Mammary epithelial cell (primary cell): ENCODE data around the gene RDX.

Source experiments
- CTCF ChIP-seq, 2 donors: IDR thresholded peaks in 1 of 2; conservative IDR thresholded peaks in 1 of 2; 2 replicates each; pipeline ENCODE4 v1.5.1; 2011 to 2012; ENCODE audit warnings: inconsistent platforms in 2 of 2, low read length in 2 of 2, mild to moderate bottlenecking in 2 of 2, control low read depth in 1 of 2, low read depth in 1 of 2; ENCODE audit not compliant: insufficient read depth in 1 of 2; ENCODE audit errors: extremely low read depth in 1 of 2
- EZH2 ChIP-seq: IDR thresholded peaks from 2 replicates; pipeline ENCODE4 v1.6.1; 2012; ENCODE audit warnings: low read length, inconsistent platforms, borderline replicate concordance

- no peak for TF ChIP-seq CTCF (conservative IDR thresholded peaks at IDR 0.05 in 1 of 2, IDR thresholded peaks at IDR 0.05 in 1 of 2; ENCODE audit: extremely low read depth in 1 of 2, insufficient read depth in 1 of 2, low read depth in 1 of 2, low read length in 2 of 2)
- no peak for TF ChIP-seq EZH2
Observed at GRCh38 chr11:110318638-110319404, 22.4 kb upstream of the RDX start.
